ENCODE data around the gene SAE1. TPM values are rescaled to one million over a fixed set of nuclear protein-coding genes. Genes with fewer than 3 reads are reported as not detected.

Gene SAE1
- total RNA-seq, 1 experiment from 2014 or later, result 314 TPM

DNA sequence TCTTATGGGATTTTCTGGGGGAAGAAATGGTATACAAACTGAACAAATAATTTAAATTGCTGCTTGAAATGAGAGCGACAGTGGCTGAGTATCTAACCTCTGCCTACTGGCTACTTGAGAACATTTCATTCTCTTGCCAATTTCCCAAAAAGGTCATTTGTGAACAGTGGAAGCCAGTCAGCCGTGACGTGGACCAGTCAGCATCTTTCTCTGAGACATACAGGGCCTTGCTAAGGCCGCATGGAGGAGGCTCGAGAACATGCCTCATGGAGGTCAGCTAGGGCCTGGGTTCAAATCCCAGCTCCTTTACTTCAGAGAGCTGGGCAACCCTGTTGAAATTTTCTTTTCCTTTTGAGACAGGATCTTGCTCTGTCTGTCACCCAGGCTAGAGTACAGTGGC lies 37.4 kb upstream of the SAE1 start:
- no peaks in the 10 kb centered on the region for H3K27me3 ChIP-seq (replicated peaks; ENCODE audit: insufficient read depth, low read depth, low read length, poor library complexity)
- H3K4me3 ChIP-seq (ENCODE audit: low read depth, low read length, poor library complexity, severe bottlenecking), result no peak overlapping the region
- no peak for DNase-seq (ENCODE audit: low spot score)
- no peaks in the 10 kb centered on the region for H3K9me3 ChIP-seq (ENCODE audit: low read depth, low read length, poor library complexity, severe bottlenecking)
- ChIA-PET POLR2A (ENCODE audit: low non-redundant PET) (interaction anchor here (0.7 kb wide), 1 partner anchor 14 kb away, joined by 9 read pairs; no protein-coding TSS in a partner anchor), CTCF (no interaction called here)
- intact Hi-C loops (cut with micrococcal nuclease; ENCODE audit: unreplicated experiment), result no loop called here
- TF ChIP-seq, protein P1, sequence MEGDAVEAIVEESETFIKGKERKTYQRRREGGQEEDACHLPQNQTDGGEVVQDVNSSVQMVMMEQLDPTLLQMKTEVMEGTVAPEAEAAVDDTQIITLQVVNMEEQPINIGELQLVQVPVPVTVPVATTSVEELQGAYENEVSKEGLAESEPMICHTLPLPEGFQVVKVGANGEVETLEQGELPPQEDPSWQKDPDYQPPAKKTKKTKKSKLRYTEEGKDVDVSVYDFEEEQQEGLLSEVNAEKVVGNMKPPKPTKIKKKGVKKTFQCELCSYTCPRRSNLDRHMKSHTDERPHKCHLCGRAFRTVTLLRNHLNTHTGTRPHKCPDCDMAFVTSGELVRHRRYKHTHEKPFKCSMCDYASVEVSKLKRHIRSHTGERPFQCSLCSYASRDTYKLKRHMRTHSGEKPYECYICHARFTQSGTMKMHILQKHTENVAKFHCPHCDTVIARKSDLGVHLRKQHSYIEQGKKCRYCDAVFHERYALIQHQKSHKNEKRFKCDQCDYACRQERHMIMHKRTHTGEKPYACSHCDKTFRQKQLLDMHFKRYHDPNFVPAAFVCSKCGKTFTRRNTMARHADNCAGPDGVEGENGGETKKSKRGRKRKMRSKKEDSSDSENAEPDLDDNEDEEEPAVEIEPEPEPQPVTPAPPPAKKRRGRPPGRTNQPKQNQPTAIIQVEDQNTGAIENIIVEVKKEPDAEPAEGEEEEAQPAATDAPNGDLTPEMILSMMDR (conservative IDR thresholded peaks at IDR 0.05; ENCODE audit: low read depth, low read length), result no peak
- no peak for TF ChIP-seq EZH2 (IDR thresholded peaks at IDR 0.05; ENCODE audit: borderline replicate concordance, low read depth, low read length, poor library complexity, severe bottlenecking)
- peaks cover 12% of the 10 kb centered on the region for H3K4me1 ChIP-seq (ENCODE audit: insufficient read depth, low read length, poor library complexity, severe bottlenecking)
- no peak overlapping the region for H3K27ac ChIP-seq (ENCODE audit: low read depth, low read length, poor library complexity, severe bottlenecking)
- H3K36me3 ChIP-seq (ENCODE audit: insufficient read depth, low read length, poor library complexity, severe bottlenecking), result peaks cover 47% of the 10 kb centered on the region
- BruUV-seq (replicated peaks), result no TSS peak

DNA sequence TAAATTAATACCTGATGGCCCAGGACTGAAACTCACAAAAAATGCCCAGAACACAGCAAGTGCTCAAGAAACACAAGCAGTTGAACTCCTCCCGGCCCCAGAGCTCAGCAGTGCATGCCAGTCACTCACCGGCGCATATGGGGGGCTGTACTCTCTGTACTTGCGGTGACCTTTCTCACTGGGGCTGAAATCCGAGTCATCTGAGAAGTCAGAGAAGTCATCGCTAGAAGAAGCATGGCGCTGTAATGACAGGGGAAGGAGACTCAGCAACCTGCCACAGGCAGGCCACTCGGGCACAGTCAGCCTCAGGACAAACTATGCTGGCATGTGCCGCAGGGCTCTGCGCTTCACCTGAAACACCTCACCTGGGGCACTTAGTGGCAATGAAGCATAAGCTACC lies 36.8 kb upstream of the SAE1 start:
- no peak overlapping the region for H3K4me3 ChIP-seq (ENCODE audit: low read depth, low read length, poor library complexity, severe bottlenecking)
- peaks cover 47% of the 10 kb centered on the region for H3K36me3 ChIP-seq (ENCODE audit: insufficient read depth, low read length, poor library complexity, severe bottlenecking)
- ChIA-PET POLR2A (ENCODE audit: low non-redundant PET) (no interaction called here), CTCF (interaction anchor here (0.6 kb wide), 1 partner anchor 25 kb away, joined by 4 read pairs; no protein-coding TSS in a partner anchor)
- intact Hi-C loops (cut with micrococcal nuclease; ENCODE audit: unreplicated experiment), result no loop called here
- no peaks in the 10 kb centered on the region for H3K27me3 ChIP-seq (replicated peaks; ENCODE audit: insufficient read depth, low read depth, low read length, poor library complexity)
- DNase-seq (ENCODE audit: low spot score), result no peak
- peaks cover 15% of the 10 kb centered on the region for H3K4me1 ChIP-seq (ENCODE audit: insufficient read depth, low read length, poor library complexity, severe bottlenecking)
- H3K9me3 ChIP-seq (ENCODE audit: low read depth, low read length, poor library complexity, severe bottlenecking), result no peaks in the 10 kb centered on the region
- no peak for TF ChIP-seq EZH2 (IDR thresholded peaks at IDR 0.05; ENCODE audit: borderline replicate concordance, low read depth, low read length, poor library complexity, severe bottlenecking)
- TF ChIP-seq, protein P1 (conservative IDR thresholded peaks at IDR 0.05; ENCODE audit: low read depth, low read length), result no peak
- H3K27ac ChIP-seq (ENCODE audit: low read depth, low read length, poor library complexity, severe bottlenecking), result no peak overlapping the region
- no TSS peak for BruUV-seq (replicated peaks)

GRCh38 chr19:47094557-47095475 lies 35.8 kb upstream of the SAE1 start:
- POLR2A ChIA-PET (ENCODE audit: low non-redundant PET), result no interaction called here
- no TSS peak for BruUV-seq (replicated peaks)
- Histone ChIP-seq H3K4me3 (ENCODE audit: low read depth, low read length, poor library complexity, severe bottlenecking) (no peak overlapping the region), H3K4me1 (ENCODE audit: insufficient read depth, low read length, poor library complexity, severe bottlenecking) (peaks cover 17% of the 10 kb centered on the region), H3K27ac (ENCODE audit: low read depth, low read length, poor library complexity, severe bottlenecking) (peak overlapping the region; percentile 40), H3K27me3 (replicated peaks; ENCODE audit: insufficient read depth, low read depth, low read length, poor library complexity) (no peaks in the 10 kb centered on the region), H3K36me3 (ENCODE audit: insufficient read depth, low read length, poor library complexity, severe bottlenecking) (peaks cover 39% of the 10 kb centered on the region), H3K9me3 (ENCODE audit: low read depth, low read length, poor library complexity, severe bottlenecking) (no peaks in the 10 kb centered on the region)
- no peak for TF ChIP-seq EZH2 (IDR thresholded peaks at IDR 0.05; ENCODE audit: borderline replicate concordance, low read depth, low read length, poor library complexity, severe bottlenecking)
- TF ChIP-seq, protein P1 (conservative IDR thresholded peaks at IDR 0.05; ENCODE audit: low read depth, low read length), result no peak
- intact Hi-C loops (cut with micrococcal nuclease; ENCODE audit: unreplicated experiment), result no loop called here
- no peak for DNase-seq (ENCODE audit: low spot score)
- CTCF ChIA-PET, result no interaction called here
